Measurements from ENCODE around the gene APLP2. TPM values are rescaled to one million over a fixed set of nuclear protein-coding genes. Genes with fewer than 3 reads are reported as not detected.
"Not testable (repeated sequence)": the region's sequence is repeated elsewhere in the genome, so short reads cannot be mapped to it uniquely, and the experiment has no call there.

The APLP2 gene
- total and polyA plus RNA-seq, 9 donors: 198 to 466 (median 251) TPM

DNA sequence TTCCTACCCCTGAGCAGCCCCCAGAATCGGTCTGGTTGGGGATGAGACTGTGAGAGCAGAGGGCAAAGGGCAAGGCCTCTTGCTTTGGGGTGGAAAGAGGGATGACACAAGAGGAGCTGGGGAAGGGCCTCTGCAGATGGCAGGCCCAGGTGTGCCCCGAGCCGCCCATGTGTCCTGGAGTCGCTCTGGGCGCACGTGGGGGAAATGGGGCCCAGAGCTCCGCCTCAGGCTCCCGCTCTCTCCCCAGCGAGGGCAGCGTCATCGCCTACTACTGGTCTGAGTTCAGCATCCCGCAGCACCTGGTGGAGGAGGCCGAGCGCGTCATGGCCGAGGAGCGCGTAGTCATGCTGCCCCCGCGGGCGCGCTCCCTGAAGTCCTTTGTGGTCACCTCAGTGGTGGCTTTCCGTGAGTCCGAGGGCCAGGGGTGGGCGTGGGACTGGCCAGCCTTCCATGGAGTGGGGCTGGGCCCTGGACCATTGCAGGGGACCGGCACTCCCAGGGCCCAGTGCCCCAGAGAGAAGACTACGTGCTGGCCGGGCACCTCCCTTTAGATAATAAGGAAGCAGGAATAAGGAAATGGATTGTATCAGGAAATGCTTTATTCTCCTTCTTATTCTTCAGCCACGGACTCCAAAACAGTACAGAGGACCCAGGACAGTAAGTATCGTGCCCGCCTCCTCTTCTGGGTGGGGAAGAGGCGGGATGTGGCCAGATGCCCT, 120.0 kb downstream of the APLP2 start:
- 88 to 92% (median 90%) methylated on average over 30 to 32 of the region's 32 CpGs for WGBS, 3 donors
- Histone ChIP-seq H3K4me3 (no peak overlapping the region), H3K27ac (no peak overlapping the region), H3K27me3 (no peaks in the 10 kb centered on the region), H3K4me1 (ENCODE audit: insufficient read depth) (no peaks in the 10 kb centered on the region), H3K9me3 (no peaks in the 10 kb centered on the region), H3K36me3 (no peaks in the 10 kb centered on the region)
- no peak for DNase-seq
- TF ChIP-seq, protein P1, sequence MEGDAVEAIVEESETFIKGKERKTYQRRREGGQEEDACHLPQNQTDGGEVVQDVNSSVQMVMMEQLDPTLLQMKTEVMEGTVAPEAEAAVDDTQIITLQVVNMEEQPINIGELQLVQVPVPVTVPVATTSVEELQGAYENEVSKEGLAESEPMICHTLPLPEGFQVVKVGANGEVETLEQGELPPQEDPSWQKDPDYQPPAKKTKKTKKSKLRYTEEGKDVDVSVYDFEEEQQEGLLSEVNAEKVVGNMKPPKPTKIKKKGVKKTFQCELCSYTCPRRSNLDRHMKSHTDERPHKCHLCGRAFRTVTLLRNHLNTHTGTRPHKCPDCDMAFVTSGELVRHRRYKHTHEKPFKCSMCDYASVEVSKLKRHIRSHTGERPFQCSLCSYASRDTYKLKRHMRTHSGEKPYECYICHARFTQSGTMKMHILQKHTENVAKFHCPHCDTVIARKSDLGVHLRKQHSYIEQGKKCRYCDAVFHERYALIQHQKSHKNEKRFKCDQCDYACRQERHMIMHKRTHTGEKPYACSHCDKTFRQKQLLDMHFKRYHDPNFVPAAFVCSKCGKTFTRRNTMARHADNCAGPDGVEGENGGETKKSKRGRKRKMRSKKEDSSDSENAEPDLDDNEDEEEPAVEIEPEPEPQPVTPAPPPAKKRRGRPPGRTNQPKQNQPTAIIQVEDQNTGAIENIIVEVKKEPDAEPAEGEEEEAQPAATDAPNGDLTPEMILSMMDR (IDR thresholded peaks at IDR 0.05): no peak
- no peak for TF ChIP-seq POLR2A (IDR thresholded peaks at IDR 0.05)
- TF ChIP-seq EP300 (IDR thresholded peaks at IDR 0.05): no peak
- intact Hi-C loops (cut with DNase I): no loop called here

GRCh38 chr11:130190371-130190881, 120.7 kb downstream of the APLP2 start:
- no peak overlapping the region for H3K4me3 ChIP-seq
- H3K27ac ChIP-seq: no peak overlapping the region
- H3K9me3 ChIP-seq: no peaks in the 10 kb centered on the region
- H3K36me3 ChIP-seq: no peaks in the 10 kb centered on the region
- WGBS, 3 donors: 86 to 87% (median 87%) methylated on average over 29 of the region's 29 CpGs
- H3K27me3 ChIP-seq: no peaks in the 10 kb centered on the region
- TF ChIP-seq EP300 (IDR thresholded peaks at IDR 0.05): no peak
- no peak for TF ChIP-seq POLR2A (IDR thresholded peaks at IDR 0.05)
- intact Hi-C loops (cut with DNase I): no loop called here
- no peak for DNase-seq
- H3K4me1 ChIP-seq (ENCODE audit: insufficient read depth): no peaks in the 10 kb centered on the region

GRCh38 chr11:130191896-130192295, 122.2 kb downstream of the APLP2 start:
- H3K4me1 ChIP-seq (ENCODE audit: insufficient read depth): no peaks in the 10 kb centered on the region
- no peak for DNase-seq
- no peaks in the 10 kb centered on the region for H3K36me3 ChIP-seq
- no peak overlapping the region for H3K27ac ChIP-seq
- no peaks in the 10 kb centered on the region for H3K27me3 ChIP-seq
- H3K4me3 ChIP-seq: no peak overlapping the region
- TF ChIP-seq, protein P1 (IDR thresholded peaks at IDR 0.05): no peak
- intact Hi-C loops (cut with DNase I): no loop called here
- 92 to 94% (median 94%) methylated on average over 14 of the region's 14 CpGs for WGBS, 3 donors
- H3K9me3 ChIP-seq: no peaks in the 10 kb centered on the region

GRCh38 chr11:130192845-130193267, 123.2 kb downstream of the APLP2 start:
- Histone ChIP-seq H3K36me3 (no peaks in the 10 kb centered on the region), H3K27me3 (no peaks in the 10 kb centered on the region), H3K4me3 (no peak overlapping the region), H3K9me3 (no peaks in the 10 kb centered on the region), H3K27ac (no peak overlapping the region), H3K4me1 (ENCODE audit: insufficient read depth) (no peaks in the 10 kb centered on the region)
- no peak for DNase-seq
- no peak for TF ChIP-seq EP300 (IDR thresholded peaks at IDR 0.05)
- TF ChIP-seq, protein P1 (IDR thresholded peaks at IDR 0.05): no peak
- no peak for TF ChIP-seq POLR2A (IDR thresholded peaks at IDR 0.05)
- WGBS, 3 donors: 24 to 44% (median 29%) methylated on average over 4 of the region's 4 CpGs
- intact Hi-C loops (cut with DNase I): no loop called here

- H3K4me1 ChIP-seq (ENCODE audit: insufficient read depth); H3K36me3 ChIP-seq; H3K27me3 ChIP-seq; H3K4me3 ChIP-seq; H3K9me3 ChIP-seq; intact Hi-C loops (cut with DNase I); DNase-seq; H3K27ac ChIP-seq: not testable (repeated sequence)
- 91 to 95% (median 92%) methylated on average over 14 of the region's 14 CpGs for WGBS, 3 donors
These were observed 123.9 kb downstream of the APLP2 start for GRCh38 chr11:130193551-130193950.

Small RNAs within 50 kb of the gene (small RNA-seq; reads per million reads assigned to genes)
- gene RF00015 (not detected), gene RPL34P21 (not detected)

Other genes starting within 250 kb of the APLP2 start
- gene NFRKB, start 174.3 kb upstream of the APLP2 start, total RNA-seq: 10 to 100 TPM; 19.7 to 33.9 (median 27.7) TPM
- gene NFRKB, start 174.3 kb upstream of the APLP2 start, polyA plus RNA-seq: 10 to 100 TPM; 15.3 to 15.5 TPM
- 1 to 10 TPM; 5.4 to 9.4 (median 8.2) TPM for gene PRDM10, start 67.1 kb upstream of the APLP2 start, total RNA-seq
- 1 to 10 TPM; 2.5 to 3.4 TPM for gene PRDM10, start 67.1 kb upstream of the APLP2 start, polyA plus RNA-seq
- gene ST14, start 89.9 kb downstream of the APLP2 start, total RNA-seq: 10 to 100 TPM in 1 of 7 donors, 1 to 10 TPM in 4, under 1 TPM in 2; 0.18 to 76.2 (median 4.9) TPM
- under 1 TPM; 0.51 to 0.90 TPM for gene ST14, start 89.9 kb downstream of the APLP2 start, polyA plus RNA-seq
- gene ZBTB44, start 245.0 kb downstream of the APLP2 start, total RNA-seq: 10 to 100 TPM; 46.9 to 83.0 (median 60.4) TPM
- gene ZBTB44, start 245.0 kb downstream of the APLP2 start, polyA plus RNA-seq: 10 to 100 TPM; 19.1 to 22.8 TPM